ENCODE measurements around the gene GLI2.

The GLI2 gene

DNA sequence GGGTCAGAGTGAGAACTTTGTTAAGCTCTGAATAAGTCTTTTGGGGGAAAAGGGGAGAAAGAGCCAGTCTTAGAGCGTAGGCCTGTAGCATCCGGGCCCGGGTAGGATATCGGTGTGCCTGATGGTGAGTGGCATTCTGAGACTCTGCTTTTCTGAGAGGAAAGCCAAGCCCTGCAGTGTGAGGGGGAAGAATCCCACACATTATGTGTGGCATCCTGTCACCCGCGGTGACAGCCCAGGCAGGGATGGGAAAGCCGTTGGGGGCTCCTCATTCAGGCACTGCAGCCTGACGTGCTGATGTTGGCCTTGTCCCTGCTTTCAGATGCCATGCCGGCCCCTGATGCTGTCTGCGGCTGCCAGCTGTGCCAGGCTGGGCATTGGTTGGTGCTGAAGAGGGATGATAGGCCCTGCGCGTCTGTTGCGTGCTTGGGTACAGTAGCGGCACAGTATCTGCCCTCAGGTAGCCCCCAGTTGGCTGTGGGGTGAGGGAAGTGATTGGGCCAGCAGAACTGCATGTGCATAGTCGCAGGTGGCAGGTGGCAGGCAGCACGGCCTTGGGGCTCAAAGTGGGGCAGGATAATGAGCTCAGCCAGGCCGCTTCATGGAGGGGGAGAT is 37.6 kb downstream of the GLI2 start:
- DNase-seq, result no peak

DNA sequence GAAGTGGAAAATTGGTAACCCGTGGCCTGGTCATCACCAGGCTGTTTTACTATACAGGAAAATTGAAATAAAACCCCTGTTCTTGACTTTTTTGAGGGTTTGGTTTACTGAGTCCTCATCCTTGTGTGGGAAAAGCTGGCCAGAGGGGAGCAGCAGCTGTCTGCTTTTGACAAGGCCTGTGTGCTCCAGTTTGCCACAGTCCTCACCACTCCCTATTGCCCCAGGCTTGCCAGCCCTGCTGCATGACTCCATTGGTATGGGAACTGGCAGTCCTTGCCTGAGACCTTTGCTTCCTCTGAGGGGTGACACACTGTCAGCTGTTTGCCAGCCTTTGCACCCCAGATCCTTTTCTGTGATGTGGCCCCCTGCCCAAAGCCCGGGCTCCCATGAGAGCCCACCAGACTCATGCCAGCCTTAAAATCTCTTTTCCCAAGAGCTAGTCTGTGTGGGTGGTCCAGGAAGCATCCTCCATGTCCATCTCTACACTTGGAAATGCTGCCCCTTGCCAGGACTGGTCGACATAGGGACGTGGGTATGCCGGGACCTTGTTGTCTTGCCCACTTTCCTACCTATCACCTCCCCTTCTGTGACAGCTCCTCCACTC is 39.0 kb downstream of the GLI2 start:
- no peak for DNase-seq

DNA sequence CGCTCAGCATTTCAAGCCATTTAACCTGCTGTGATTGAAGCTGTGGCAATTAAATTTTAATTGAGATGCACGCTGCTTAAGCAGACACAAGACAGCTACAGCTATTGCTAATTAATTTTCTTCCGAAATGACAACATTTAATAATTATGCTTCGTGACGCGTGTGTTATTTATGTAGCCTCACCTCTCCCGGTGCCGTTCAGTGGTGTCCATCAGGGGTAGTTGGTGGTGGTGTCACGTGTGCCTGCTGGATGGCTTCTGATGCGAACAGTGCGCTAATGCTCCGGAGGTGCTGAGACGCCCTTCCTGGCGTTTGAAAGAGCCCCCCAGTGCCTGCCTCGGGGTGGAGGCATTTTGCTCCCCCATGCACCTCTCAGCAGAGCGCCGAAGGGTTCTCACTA is 39.5 kb downstream of the GLI2 start:
- DNase-seq, result no peak

DNA sequence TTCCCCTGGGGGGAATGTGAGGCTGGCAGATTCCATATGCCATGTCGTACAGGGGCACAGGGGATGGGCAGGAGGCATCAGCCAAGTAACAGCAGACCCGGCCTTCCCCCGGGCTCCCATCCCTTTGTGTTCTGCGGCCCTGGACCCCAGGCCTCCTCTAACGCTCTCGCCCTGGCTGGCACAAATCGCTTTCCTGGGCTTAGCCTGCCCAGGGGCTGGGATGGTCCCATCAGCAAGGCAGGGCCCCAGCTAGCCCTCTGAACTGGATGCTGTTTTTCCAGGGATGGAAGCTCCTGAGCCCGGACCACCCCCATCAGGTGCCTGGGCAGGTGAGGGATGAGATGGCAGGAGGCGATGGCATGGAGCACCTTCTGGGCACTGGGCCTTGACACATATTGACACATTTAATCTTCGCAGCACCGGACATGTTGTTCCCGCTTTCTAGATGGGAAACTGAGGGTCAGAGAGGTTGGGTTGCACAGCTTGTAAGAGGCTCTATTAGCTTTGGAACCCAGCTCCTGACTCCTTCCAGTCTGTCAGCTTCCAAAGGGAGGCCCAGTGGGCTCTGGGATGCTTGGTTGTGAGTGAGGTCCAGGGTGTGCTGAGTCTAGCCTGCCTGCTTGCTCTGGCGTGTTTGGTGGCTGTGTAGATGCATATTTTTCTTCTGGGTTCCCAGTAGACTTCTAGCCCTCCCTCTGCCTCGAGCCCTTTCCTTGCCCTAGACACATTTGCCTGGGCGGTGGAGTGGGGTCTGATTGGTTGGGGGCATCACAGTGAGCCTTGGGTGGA is 40.3 kb downstream of the GLI2 start:
- no peak for DNase-seq

DNA sequence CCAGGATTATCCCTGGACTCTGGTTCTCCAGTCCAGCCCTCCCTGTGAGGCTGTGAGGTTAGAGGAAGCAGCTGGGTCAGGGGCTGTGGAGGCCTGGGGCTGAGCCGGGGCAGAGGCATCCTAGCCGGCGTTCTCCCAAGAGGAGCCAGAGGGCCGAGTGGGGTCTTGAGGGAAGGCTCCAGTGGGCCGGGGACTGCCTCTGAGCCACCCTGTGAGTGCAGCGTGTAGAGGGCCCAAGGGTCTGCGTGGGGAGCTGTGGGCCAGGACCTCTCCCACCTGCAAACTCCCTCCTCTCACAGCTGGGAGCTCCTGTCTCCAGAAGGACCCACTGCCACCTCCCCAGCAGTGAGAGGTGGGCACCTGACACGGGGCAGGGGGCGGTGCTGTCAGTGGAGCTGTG is 41.0 kb downstream of the GLI2 start:
- no peak for DNase-seq

DNA sequence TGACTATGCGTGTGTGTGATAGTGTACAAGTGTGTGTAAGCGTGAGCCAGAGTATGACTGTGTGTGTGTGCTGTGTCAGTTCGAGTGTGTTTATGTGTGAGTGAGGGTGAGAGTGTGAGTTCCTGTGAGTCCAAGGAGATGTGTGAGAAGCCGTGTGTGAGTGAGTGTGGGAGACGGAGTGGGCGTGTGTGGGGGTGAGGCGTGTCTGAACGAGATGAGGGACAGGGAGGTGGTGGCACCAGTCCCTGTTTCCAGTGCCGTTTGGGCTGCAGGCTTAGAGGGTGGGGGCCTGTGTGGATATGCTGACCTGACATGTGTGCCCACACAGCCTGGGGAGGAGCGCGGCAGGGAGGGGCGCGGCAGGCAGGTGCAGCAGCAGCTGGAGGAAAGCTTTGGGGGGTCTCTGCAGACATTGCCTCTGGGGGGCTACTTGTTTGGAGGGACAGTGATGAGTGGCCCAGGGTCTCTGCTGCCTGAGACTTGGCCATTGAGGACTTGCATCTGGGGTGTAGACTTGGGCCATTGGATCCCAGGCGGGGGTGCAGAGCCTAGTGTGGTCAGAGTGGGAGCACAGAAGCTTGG is 41.6 kb downstream of the GLI2 start:
- DNase-seq, result no peak

DNA sequence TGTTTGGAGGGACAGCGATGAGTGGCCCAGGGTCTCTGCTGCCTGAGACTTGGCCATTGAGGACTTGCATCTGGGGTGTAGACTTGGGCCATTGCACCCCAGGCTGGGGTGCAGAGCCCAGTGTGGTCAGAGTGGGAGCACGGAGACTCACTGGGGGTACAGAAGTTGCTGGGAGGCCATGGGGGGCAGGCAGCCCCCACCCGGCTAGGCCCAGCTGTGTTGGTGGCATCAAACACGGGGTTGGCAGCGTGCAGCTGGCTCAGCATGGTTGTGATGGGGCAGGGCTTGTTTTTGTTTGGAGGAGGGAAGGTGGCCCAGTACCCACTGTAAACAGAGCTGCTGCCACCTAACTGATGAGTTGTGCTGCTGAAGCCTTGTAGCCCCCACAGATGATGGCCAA is 42.1 kb downstream of the GLI2 start:
- DNase-seq, result no peak

DNA sequence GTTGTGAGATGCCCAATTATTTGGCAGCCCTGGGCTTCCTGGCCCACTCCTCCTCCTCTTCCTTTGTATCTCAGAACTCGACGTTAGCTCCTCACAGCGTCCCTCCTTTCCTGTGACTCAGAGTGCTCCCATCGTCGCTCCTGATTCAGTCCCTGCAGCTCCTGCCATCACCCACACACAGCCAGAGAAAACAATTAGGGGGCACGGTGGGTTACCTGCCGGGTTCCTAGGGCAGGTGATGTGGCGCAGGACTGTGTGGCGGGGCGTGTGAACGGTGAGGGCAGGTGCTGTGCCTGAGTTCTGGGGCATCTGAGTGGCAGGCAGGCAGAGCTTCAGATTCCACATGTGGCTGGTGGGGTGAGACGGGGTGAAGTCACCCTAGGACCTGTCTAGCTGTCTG is 42.6 kb downstream of the GLI2 start:
- DNase-seq, result no peak

DNA sequence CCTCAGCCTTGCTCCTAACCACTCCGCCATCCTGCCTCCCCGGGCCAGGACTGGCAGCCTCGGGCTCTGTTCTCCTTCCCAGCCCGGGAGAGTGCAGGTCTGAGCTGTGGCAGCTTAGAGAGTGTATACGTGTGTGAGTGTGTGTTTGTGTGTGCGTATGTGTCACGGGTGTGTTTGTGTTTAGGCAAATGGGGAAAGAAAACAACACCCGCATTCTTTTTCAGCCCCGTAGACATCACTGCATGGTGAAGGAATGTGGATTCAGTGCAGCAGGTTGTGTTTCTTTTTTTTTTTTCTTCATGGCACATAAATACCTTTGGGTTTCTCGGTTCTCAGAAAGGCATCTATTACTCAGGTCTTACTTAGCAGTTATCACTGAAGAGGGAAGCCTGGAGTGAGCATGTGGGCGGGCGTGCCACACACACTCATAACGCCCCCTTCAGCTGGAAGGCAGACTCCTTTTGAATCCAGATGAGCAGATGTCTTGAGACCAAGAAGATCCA is 44.2 kb downstream of the GLI2 start:
- no peak for DNase-seq

DNA sequence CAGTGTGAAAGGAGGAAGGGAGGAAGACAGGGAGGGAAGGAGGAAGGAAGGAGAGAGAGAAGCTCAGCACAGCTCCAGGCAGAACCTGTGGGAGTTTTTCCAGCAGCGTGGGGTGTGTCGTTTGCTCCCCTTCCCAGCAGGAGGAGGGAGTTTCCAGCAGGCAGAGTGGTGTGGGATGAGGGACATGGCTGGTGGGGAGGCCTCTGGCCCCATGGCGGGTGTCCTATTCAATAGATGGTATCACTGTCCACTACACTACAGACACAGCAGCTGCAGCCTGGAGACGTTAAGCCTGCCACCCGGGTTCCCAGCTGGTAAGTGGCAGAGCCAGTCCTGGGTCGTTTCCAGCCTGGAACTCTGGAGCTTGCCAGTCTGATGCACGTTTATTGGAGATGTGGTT is 44.7 kb downstream of the GLI2 start:
- no peak for DNase-seq

DNA sequence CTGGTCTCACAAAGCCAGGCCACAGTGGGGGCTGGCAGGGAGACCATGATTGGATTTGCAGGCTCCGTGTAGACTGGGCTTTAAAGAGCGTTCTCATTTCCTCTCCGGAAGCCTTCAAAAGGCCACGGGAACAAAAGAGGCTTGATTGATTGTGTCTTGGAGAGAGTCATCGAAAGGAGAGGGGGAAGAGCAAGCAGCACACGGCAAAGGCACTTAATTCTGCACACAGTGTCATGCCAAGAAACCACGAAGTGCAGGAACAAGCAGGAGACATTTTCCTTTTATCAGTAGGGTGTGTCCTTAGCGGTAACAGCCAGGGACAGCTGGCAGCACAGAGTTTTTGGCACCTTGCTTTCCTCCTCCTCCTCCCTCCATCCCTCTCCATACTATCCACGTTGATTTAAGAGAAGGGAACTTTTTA is 47.7 kb downstream of the GLI2 start:
- DNase-seq, result no peak

DNA sequence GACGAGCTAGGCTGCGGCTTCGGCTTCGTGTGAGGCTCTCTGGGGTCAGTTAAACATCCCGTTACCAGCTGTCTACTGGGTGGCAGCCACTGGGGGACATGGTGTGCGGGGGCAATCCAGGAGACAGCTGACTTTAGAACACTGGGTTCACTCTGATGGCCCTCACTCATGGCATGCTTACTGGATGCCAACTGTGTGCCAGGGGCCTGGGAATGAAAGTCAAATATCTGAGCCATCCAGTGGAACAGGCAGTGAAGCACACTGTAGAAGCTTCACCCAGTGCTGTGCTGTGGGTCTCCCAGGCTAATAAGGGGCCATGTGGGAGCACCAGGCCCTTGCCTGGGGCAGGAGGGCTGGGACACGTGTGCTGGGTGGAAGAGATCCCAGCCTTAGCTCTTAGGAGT is 48.3 kb downstream of the GLI2 start:
- no peak for DNase-seq
